ENCODE results near the gene DAP. TPM values are rescaled to one million over a fixed set of nuclear protein-coding genes. Genes with fewer than 3 reads are reported as not detected.

The DAP gene
- polyA plus RNA-seq, 1 donor (not counting 4 experiments of a cell fraction or from before 2014, with no cell fraction given), result 30.4 TPM

GRCh38 chr5:10744681-10745080 lies 16.4 kb downstream of the DAP start:
- H3K9me1 ChIP-seq (ENCODE audit: control insufficient read depth, extremely low read depth, insufficient read depth, low read length), result no peaks in the 10 kb centered on the region
- H3K27ac ChIP-seq (ENCODE audit: control insufficient read depth, insufficient read depth, low read length), result no peak overlapping the region
- H3K36me3 ChIP-seq (ENCODE audit: control insufficient read depth in 2 of 2, extremely low read depth in 1 of 2, insufficient read depth in 2 of 2, low read length in 2 of 2), result peaks cover 5 to 11% of the 10 kb centered on the region in 2 experiments
- no peaks in the 10 kb centered on the region for H4K20me1 ChIP-seq (ENCODE audit: control insufficient read depth, extremely low read depth, insufficient read depth, low read length)
- DNase-seq (ENCODE audit: low read depth, low spot score), result no peak
- FAIRE-seq, result no peak
- H3K27me3 ChIP-seq (ENCODE audit: control insufficient read depth, extremely low read depth, insufficient read depth, low read length), result no peaks in the 10 kb centered on the region
- TF ChIP-seq CTCF (optimal IDR thresholded peaks at IDR 0.05 in 1 of 3, IDR thresholded peaks at IDR 0.05 in 1 of 3, conservative IDR thresholded peaks at IDR 0.05 in 1 of 3; ENCODE audit: extremely low read depth in 1 of 3, insufficient read depth in 2 of 3, low read length in 3 of 3) (no peak), EZH2 (IDR thresholded peaks at IDR 0.05; ENCODE audit: low read length) (no peak)
- H3K79me2 ChIP-seq (ENCODE audit: control insufficient read depth, insufficient read depth, low read length), result peaks cover 16% of the 10 kb centered on the region
- no peaks in the 10 kb centered on the region for H3K9me3 ChIP-seq (ENCODE audit: control insufficient read depth, low read depth, low read length)
- H3K4me3 ChIP-seq (ENCODE audit: control insufficient read depth in 2 of 3, extremely low read depth in 1 of 3, insufficient read depth in 2 of 3, low read depth in 1 of 3, low read length in 3 of 3), result no peak overlapping the region
- peaks cover 25% of the 10 kb centered on the region for H3K4me1 ChIP-seq (ENCODE audit: control insufficient read depth, extremely low read depth, insufficient read depth, low read length)
- H3K9ac ChIP-seq (ENCODE audit: control insufficient read depth, extremely low read depth, insufficient read depth, low read length), result no peak overlapping the region
- dilution Hi-C loops (cut with MboI; ENCODE audit: extremely low pct_ligation_motif_present, low sequenced_read_pairs), result no loop called here
- no peak overlapping the region for H2AFZ ChIP-seq (ENCODE audit: control insufficient read depth, low read length)
- no peak overlapping the region for H3K4me2 ChIP-seq (ENCODE audit: control insufficient read depth, extremely low read depth, insufficient read depth, low read depth, low read length)

- H4K20me1 ChIP-seq (ENCODE audit: control insufficient read depth, extremely low read depth, insufficient read depth, low read length), result no peaks in the 10 kb centered on the region
- peaks cover 5 to 11% of the 10 kb centered on the region in 2 experiments for H3K36me3 ChIP-seq (ENCODE audit: control insufficient read depth in 2 of 2, extremely low read depth in 1 of 2, insufficient read depth in 2 of 2, low read length in 2 of 2)
Measured at GRCh38 chr5:10743951-10744350, 17.1 kb downstream of the DAP start.

More at GRCh38 chr5:10743951-10744350, 17.1 kb downstream of the DAP start:
- Histone ChIP-seq H3K4me3 (ENCODE audit: control insufficient read depth in 2 of 3, extremely low read depth in 1 of 3, insufficient read depth in 2 of 3, low read depth in 1 of 3, low read length in 3 of 3) (no peak overlapping the region), H2AFZ (ENCODE audit: control insufficient read depth, low read length) (no peak overlapping the region), H3K4me1 (ENCODE audit: control insufficient read depth, extremely low read depth, insufficient read depth, low read length) (peaks cover 25% of the 10 kb centered on the region), H3K9me1 (ENCODE audit: control insufficient read depth, extremely low read depth, insufficient read depth, low read length) (no peaks in the 10 kb centered on the region), H3K9ac (ENCODE audit: control insufficient read depth, extremely low read depth, insufficient read depth, low read length) (no peak overlapping the region), H3K4me2 (ENCODE audit: control insufficient read depth, extremely low read depth, insufficient read depth, low read depth, low read length) (no peak overlapping the region), H3K9me3 (ENCODE audit: control insufficient read depth, low read depth, low read length) (no peaks in the 10 kb centered on the region), H3K27me3 (ENCODE audit: control insufficient read depth, extremely low read depth, insufficient read depth, low read length) (no peaks in the 10 kb centered on the region), H3K79me2 (ENCODE audit: control insufficient read depth, insufficient read depth, low read length) (peaks cover 17% of the 10 kb centered on the region), H3K27ac (ENCODE audit: control insufficient read depth, insufficient read depth, low read length) (no peak overlapping the region)
- FAIRE-seq (no peak), DNase-seq (ENCODE audit: low read depth, low spot score) (no peak)
- TF ChIP-seq CTCF (optimal IDR thresholded peaks at IDR 0.05 in 1 of 3, IDR thresholded peaks at IDR 0.05 in 1 of 3, conservative IDR thresholded peaks at IDR 0.05 in 1 of 3; ENCODE audit: extremely low read depth in 1 of 3, insufficient read depth in 2 of 3, low read length in 3 of 3), result no peak
- TF ChIP-seq EZH2 (IDR thresholded peaks at IDR 0.05; ENCODE audit: low read length), result no peak
- dilution Hi-C loops (cut with MboI; ENCODE audit: extremely low pct_ligation_motif_present, low sequenced_read_pairs), result no loop called here

Measured in keratinocyte (primary cell).